MCF 10A (cell line): Measurements from ENCODE around the gene SACM1L. TPM values are rescaled to one million over a fixed set of nuclear protein-coding genes. Genes with fewer than 3 reads are reported as not detected.

ENCODE experiments used
- BruUV-seq: library from RNA; stranded (reverse); fragments of 400-500 nt; replicated peaks from 2 replicates; lab custom pipeline; 2021; lab: Mats Ljungman, UMichigan
- CTCF ChIA-PET: fragments of 300-600 bp; sonication (Branson Sonifier 250); formaldehyde crosslinking; extraction: SDS; loops from one replicate; lab custom pipeline; 2021; ENCODE audit warnings: antibody characterized with exemption, inconsistent platforms; lab: Yijun Ruan, JAX
- POLR2A ChIA-PET: fragments of 300-600, 350-650 bp; sonication (Branson Sonifier 250); formaldehyde crosslinking; extraction: SDS; loops from one replicate; lab custom pipeline; 2020; ENCODE audit warnings: antibody characterized with exemption, inconsistent platforms; lab: Yijun Ruan, JAX
- DNase-seq: peaks from one replicate; pipeline ENCODE4 v3.0.0-alpha.2; 2018; ENCODE audit not compliant: unreplicated experiment
- H3K27ac Mint-ChIP-seq: one replicate; pipeline ENCODE4 v1.8.0; 2022; ENCODE audit warnings: mild to moderate bottlenecking, low read depth, mixed read lengths; ENCODE audit not compliant: unreplicated experiment
- H3K27me3 Mint-ChIP-seq: one replicate; pipeline ENCODE4 v1.8.0; 2022; ENCODE audit warnings: mixed read lengths; ENCODE audit not compliant: insufficient read depth, unreplicated experiment
- H3K36me3 Mint-ChIP-seq: one replicate; pipeline ENCODE4 v1.8.0; 2022; ENCODE audit warnings: mild to moderate bottlenecking, moderate library complexity, mixed read lengths; ENCODE audit not compliant: insufficient read depth, unreplicated experiment
- H3K4me1 Mint-ChIP-seq: one replicate; pipeline ENCODE4 v1.8.0; 2022; ENCODE audit warnings: mixed read lengths; ENCODE audit not compliant: insufficient read depth, unreplicated experiment
- H3K4me3 Mint-ChIP-seq: one replicate; pipeline ENCODE4 v1.8.0; 2022; ENCODE audit warnings: mild to moderate bottlenecking, moderate library complexity, mixed read lengths; ENCODE audit not compliant: unreplicated experiment
- H3K9me3 Mint-ChIP-seq: one replicate; pipeline ENCODE4 v1.8.0; 2022; ENCODE audit warnings: mixed read lengths; ENCODE audit not compliant: unreplicated experiment
- intact Hi-C: fragments of 100-400 bp; cut with micrococcal nuclease; formaldehyde crosslinking; loops from 2 replicates; pipeline ENCODE4 v1.14.1; 2022
- total RNA-seq: library from RNA; stranded (reverse); gene quantifications from 2 replicates; pipeline ENCODE4 v1.2.3, GENCODE V29; 2022
- TF ChIP-seq, protein P1 (sequence below): fragments of 200-600 bp; IDR thresholded peaks from one replicate; pipeline ENCODE4 v1.8.0; 2022; ENCODE audit warnings: antibody characterized with exemption, mild to moderate bottlenecking; ENCODE audit not compliant: unreplicated experiment

SACM1L gene
- total RNA-seq, 1 experiment from 2014 or later = 39.3 TPM

DNA sequence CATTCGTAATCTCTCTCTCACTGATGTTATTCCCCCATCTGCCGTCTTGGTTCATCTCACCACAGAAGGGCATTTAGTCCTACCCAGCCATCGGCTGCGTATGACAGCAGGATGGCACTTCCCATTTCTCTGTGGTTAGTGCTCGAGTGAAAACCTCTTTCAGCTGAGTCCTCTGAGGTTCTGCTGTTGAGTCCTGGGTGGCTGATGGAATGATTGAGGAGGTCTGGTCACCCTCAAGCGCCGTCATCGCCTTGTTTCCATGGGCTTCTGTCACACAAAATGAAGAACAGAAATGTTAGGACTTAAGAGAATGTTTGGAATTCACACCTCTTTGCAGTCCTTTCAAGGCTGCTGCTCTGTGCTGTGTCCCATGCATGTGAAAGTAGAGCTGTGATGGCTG, 9.4 kb upstream of the SACM1L start:
- DNase-seq = no peak
- ChIA-PET CTCF (no interaction called here), POLR2A (no interaction called here)
- no peaks in the 10 kb centered on the region for H3K27me3 Mint-ChIP-seq
- no peak overlapping the region for H3K4me3 Mint-ChIP-seq
- H3K9me3 Mint-ChIP-seq = no peaks in the 10 kb centered on the region
- TF ChIP-seq, protein P1, sequence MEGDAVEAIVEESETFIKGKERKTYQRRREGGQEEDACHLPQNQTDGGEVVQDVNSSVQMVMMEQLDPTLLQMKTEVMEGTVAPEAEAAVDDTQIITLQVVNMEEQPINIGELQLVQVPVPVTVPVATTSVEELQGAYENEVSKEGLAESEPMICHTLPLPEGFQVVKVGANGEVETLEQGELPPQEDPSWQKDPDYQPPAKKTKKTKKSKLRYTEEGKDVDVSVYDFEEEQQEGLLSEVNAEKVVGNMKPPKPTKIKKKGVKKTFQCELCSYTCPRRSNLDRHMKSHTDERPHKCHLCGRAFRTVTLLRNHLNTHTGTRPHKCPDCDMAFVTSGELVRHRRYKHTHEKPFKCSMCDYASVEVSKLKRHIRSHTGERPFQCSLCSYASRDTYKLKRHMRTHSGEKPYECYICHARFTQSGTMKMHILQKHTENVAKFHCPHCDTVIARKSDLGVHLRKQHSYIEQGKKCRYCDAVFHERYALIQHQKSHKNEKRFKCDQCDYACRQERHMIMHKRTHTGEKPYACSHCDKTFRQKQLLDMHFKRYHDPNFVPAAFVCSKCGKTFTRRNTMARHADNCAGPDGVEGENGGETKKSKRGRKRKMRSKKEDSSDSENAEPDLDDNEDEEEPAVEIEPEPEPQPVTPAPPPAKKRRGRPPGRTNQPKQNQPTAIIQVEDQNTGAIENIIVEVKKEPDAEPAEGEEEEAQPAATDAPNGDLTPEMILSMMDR = no peak
- BruUV-seq = no TSS peak
- intact Hi-C loops = no loop called here
- H3K27ac Mint-ChIP-seq = peak overlapping the region; percentile 51
- peaks cover 18% of the 10 kb centered on the region for H3K4me1 Mint-ChIP-seq
- peaks cover 21% of the 10 kb centered on the region for H3K36me3 Mint-ChIP-seq

DNA sequence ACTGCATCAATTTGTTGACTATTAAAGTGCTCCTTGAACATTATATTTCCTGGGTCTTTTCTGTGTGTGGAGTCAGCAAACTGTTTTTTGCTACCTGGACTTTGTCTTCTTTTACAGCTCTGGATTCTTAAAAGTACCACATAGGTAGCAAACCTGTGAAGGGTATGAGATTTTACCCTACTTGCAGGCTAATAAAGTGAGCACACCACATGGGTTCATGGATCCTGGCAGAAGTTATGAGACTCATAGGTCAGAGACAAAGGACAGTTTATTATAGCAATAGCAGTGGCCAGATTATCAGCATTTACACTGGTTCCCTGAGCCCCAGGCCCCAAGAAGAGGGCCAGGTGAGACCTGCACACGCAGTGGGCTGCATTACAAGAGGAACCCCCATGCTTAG, 8.0 kb upstream of the SACM1L start:
- Mint-ChIP-seq H3K4me1 (peaks cover 17% of the 10 kb centered on the region), H3K36me3 (peaks cover 12% of the 10 kb centered on the region), H3K27ac (no peak overlapping the region), H3K4me3 (no peak overlapping the region), H3K27me3 (no peaks in the 10 kb centered on the region), H3K9me3 (no peaks in the 10 kb centered on the region)
- POLR2A ChIA-PET = no interaction called here
- TF ChIP-seq, protein P1 = no peak
- BruUV-seq = no TSS peak
- CTCF ChIA-PET = interaction anchor here (0.6 kb wide), 1 partner anchor 206 kb away, joined by 3 read pairs; no protein-coding TSS in a partner anchor
- intact Hi-C loops = no loop called here
- no peak for DNase-seq

GRCh38 chr3:45681846-45682245, 7.3 kb upstream of the SACM1L start:
- BruUV-seq = no TSS peak
- no peaks in the 10 kb centered on the region for H3K9me3 Mint-ChIP-seq
- DNase-seq = no peak
- H3K27ac Mint-ChIP-seq = no peak overlapping the region
- H3K4me3 Mint-ChIP-seq = no peak overlapping the region
- peaks cover 11% of the 10 kb centered on the region for H3K4me1 Mint-ChIP-seq
- CTCF ChIA-PET = no interaction called here
- intact Hi-C loops = no loop called here
- no peaks in the 10 kb centered on the region for H3K27me3 Mint-ChIP-seq
- POLR2A ChIA-PET = interaction anchor here (0.7 kb wide), 1 partner anchor 486 kb away, joined by 4 read pairs; no protein-coding TSS in a partner anchor
- peaks cover 12% of the 10 kb centered on the region for H3K36me3 Mint-ChIP-seq
- TF ChIP-seq, protein P1 = no peak

DNA sequence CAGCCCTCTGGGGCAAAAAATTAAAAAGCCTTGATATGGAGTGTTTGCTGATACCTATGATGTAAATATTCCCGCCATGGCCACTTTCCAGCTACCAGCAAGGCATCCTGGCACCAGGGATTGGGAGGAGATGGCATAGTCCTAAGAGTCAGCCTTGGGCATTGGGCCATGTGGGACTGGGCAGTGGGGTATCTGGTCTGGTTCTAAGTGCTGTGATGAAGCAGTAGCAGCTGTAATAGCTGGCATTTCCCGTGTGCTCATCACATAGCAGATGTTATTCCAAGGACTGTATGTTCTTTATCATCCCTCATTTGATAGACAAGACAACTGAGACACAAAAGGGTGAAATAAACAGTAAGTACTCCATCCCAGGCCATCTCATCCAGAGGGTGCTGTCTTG, 6.9 kb upstream of the SACM1L start:
- ChIA-PET CTCF (no interaction called here), POLR2A (interaction anchor here (0.7 kb wide), 1 partner anchor 487 kb away, joined by 4 read pairs; no protein-coding TSS in a partner anchor)
- H3K27ac Mint-ChIP-seq = no peak overlapping the region
- no peak for DNase-seq
- H3K36me3 Mint-ChIP-seq = peaks cover 12% of the 10 kb centered on the region
- BruUV-seq = no TSS peak
- no peak overlapping the region for H3K4me3 Mint-ChIP-seq
- no peaks in the 10 kb centered on the region for H3K27me3 Mint-ChIP-seq
- intact Hi-C loops = no loop called here
- no peaks in the 10 kb centered on the region for H3K9me3 Mint-ChIP-seq
- peaks cover 6% of the 10 kb centered on the region for H3K4me1 Mint-ChIP-seq
- TF ChIP-seq, protein P1 = no peak
